ENCODE measurements around the gene MARK2. TPM values are rescaled to one million over a fixed set of nuclear protein-coding genes. Genes with fewer than 3 reads are reported as not detected.

MARK2 gene
- total and polyA plus RNA-seq, 2 donors (not counting 1 experiment from before 2014, with no cell fraction given) = 6.4 to 12.3 TPM

DNA sequence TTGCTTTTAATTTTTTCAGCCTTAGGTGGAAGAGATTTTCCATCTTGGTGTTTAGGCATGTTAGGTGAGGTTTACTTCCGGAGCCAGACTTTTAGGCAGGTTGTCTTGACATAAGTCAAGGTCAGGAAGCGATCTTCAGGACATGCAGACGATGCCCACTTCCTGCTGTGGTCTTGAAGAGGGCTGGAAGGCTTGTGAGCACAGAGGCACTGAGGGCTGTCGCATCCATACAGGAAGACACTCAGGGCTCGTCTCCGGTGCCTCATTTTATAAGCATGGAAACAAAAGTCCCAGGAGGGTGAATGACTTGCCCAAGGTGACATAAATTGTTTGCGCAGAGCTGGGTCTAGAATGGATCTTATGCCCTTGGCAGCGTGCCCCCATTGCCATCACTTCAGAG is 30.8 kb downstream of the MARK2 start:
- no peaks in the 10 kb centered on the region for H3K36me3 ChIP-seq (ENCODE audit: control insufficient read depth, insufficient read depth, low read length)
- no peaks in the 10 kb centered on the region for H3K27me3 ChIP-seq (ENCODE audit: control insufficient read depth, insufficient read depth, low read length)
- TF ChIP-seq EZH2 (IDR thresholded peaks at IDR 0.05; ENCODE audit: low read length, missing control alignments) = no peak
- TF ChIP-seq, protein P1, sequence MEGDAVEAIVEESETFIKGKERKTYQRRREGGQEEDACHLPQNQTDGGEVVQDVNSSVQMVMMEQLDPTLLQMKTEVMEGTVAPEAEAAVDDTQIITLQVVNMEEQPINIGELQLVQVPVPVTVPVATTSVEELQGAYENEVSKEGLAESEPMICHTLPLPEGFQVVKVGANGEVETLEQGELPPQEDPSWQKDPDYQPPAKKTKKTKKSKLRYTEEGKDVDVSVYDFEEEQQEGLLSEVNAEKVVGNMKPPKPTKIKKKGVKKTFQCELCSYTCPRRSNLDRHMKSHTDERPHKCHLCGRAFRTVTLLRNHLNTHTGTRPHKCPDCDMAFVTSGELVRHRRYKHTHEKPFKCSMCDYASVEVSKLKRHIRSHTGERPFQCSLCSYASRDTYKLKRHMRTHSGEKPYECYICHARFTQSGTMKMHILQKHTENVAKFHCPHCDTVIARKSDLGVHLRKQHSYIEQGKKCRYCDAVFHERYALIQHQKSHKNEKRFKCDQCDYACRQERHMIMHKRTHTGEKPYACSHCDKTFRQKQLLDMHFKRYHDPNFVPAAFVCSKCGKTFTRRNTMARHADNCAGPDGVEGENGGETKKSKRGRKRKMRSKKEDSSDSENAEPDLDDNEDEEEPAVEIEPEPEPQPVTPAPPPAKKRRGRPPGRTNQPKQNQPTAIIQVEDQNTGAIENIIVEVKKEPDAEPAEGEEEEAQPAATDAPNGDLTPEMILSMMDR (conservative IDR thresholded peaks at IDR 0.05 in 1 of 2, IDR thresholded peaks at IDR 0.05 in 1 of 2; ENCODE audit: low read depth in 1 of 2, low read length in 2 of 2) = no peak
- H4K20me1 ChIP-seq (ENCODE audit: control insufficient read depth, extremely low read depth, insufficient read depth, low read length) = peaks cover 2% of the 10 kb centered on the region
- no peak overlapping the region for H3K9ac ChIP-seq (ENCODE audit: insufficient read depth, low read length)
- no peak overlapping the region for H3K4me3 ChIP-seq (replicated peaks in 1 of 4; ENCODE audit: control extremely low read depth in 1 of 4, insufficient read depth in 1 of 4, low read depth in 3 of 4, low read length in 4 of 4)
- H2AFZ ChIP-seq (ENCODE audit: low read length) = no peak overlapping the region
- H3K4me1 ChIP-seq (ENCODE audit: control insufficient read depth, extremely low read depth, insufficient read depth, low read length) = peaks cover 17% of the 10 kb centered on the region
- no peaks in the 10 kb centered on the region for H3K9me3 ChIP-seq (ENCODE audit: control insufficient read depth, insufficient read depth, low read depth, low read length)
- H3K4me2 ChIP-seq (ENCODE audit: extremely low read depth, insufficient read depth, low read length) = no peak overlapping the region
- no peak for DNase-seq (ENCODE audit: low read depth in 2 of 2)
- peaks cover 62% of the 10 kb centered on the region for H3K79me2 ChIP-seq (ENCODE audit: control insufficient read depth, insufficient read depth, low read length)
- no peak overlapping the region for H3K27ac ChIP-seq (ENCODE audit: insufficient read depth, low read length)

DNA sequence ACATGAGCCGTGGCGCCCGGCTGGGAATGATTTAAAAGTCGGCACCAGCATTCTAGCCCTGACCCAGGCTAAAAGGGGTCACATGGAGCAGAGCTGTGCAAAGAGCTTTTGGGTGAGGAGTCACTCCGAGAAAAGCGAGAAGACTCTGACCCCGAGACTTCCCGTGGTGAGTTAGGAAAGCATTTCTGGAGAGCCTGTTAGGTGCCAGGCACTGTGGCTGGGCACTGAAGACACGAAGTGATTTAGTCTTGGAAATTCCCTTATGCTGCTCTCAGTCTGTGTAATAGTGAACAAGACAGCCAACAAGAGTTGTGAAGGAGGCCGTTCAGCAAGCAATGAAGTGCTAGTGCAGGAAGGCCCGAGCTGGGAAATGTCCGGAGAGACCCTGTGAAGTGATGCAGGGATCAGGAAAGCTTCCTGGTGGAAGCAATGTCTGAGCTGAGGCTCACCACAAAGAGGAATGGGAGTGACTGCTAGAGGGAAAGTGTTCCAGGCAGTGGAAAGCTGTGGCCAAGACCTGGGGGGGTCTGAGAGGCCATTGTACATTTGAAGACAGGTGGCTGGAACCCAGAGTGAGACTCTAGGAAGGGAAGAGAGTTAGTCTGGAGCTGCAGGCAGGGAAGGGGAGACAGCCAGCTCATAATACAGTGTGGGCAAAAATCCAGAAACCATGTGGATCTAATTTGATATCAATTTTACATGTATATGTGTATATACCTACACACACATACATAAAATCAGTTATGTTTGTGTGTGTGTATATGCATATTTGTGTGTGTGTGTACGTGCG is 31.6 kb downstream of the MARK2 start:
- H3K79me2 ChIP-seq (ENCODE audit: control insufficient read depth, insufficient read depth, low read length) = peaks cover 61% of the 10 kb centered on the region

More for the DNA sequence above, 31.6 kb downstream of the MARK2 start:
- Histone ChIP-seq H3K27me3 (ENCODE audit: control insufficient read depth, insufficient read depth, low read length) (no peaks in the 10 kb centered on the region), H3K36me3 (ENCODE audit: control insufficient read depth, insufficient read depth, low read length) (no peaks in the 10 kb centered on the region), H3K9ac (ENCODE audit: insufficient read depth, low read length) (no peak overlapping the region), H3K4me1 (ENCODE audit: control insufficient read depth, extremely low read depth, insufficient read depth, low read length) (peaks cover 17% of the 10 kb centered on the region), H2AFZ (ENCODE audit: low read length) (no peak overlapping the region), H3K4me3 (replicated peaks in 1 of 4; ENCODE audit: control extremely low read depth in 1 of 4, insufficient read depth in 1 of 4, low read depth in 3 of 4, low read length in 4 of 4) (no peak overlapping the region), H4K20me1 (ENCODE audit: control insufficient read depth, extremely low read depth, insufficient read depth, low read length) (peaks cover 2% of the 10 kb centered on the region), H3K27ac (ENCODE audit: insufficient read depth, low read length) (no peak overlapping the region), H3K9me3 (ENCODE audit: control insufficient read depth, insufficient read depth, low read depth, low read length) (no peaks in the 10 kb centered on the region), H3K4me2 (ENCODE audit: extremely low read depth, insufficient read depth, low read length) (no peak overlapping the region)
- no peak for TF ChIP-seq EZH2 (IDR thresholded peaks at IDR 0.05; ENCODE audit: low read length, missing control alignments)
- TF ChIP-seq, protein P1 (conservative IDR thresholded peaks at IDR 0.05 in 1 of 2, IDR thresholded peaks at IDR 0.05 in 1 of 2; ENCODE audit: low read depth in 1 of 2, low read length in 2 of 2) = no peak
- no peak for DNase-seq (ENCODE audit: low read depth in 2 of 2)
